Activated T-helper 1 cell treated with anti-CD3 and anti-CD28 coated beads, Interleukin-2, amount 50 U/mL, for 16 hours (primary cell): ENCODE results near the gene ABTB2.
A peak's percentile ranks its signal among the peaks of the same experiment; 100 is the strongest.

Source experiments
- DNase-seq, 2 donors: peaks; one replicate each; pipeline ENCODE4 v3.0.0-alpha.2; 2020; ENCODE audit warnings: low read depth in 1 of 2, low spot score in 1 of 2

The ABTB2 gene

DNA sequence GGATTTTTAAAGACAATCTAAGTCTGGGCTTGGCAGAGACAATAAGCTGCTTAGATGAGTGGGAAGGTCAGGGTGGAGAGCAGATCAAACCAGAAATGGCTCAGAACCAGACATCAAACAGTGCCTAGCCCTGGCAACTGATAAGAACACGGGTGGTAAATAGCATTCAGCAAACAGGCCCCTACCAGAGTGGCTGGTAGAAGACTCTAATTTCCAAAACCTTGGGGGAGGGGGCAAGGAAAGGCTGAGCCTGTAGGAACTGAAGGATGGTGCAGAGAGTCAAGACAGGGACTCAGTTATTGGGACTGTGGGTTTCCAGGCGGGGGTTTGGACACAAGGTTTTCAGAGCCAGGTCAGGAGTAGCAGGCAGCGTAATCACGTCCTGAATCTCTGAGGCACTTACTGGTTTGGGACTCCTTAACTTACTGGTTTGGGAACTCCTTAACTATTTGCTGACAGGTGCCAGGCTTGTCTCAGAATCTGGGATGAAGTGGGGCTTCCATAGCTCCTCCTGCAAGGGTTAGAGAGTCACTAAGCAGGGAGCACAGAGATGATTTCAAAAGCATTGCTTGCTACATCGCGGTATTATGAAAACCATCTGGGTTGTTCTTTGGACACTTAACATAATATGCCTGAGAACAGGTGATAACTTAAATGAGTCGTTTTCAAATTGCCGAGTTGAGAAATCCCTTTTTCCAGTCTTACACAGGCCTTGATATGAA is 5.7 kb upstream of the ABTB2 start:
- no peak for DNase-seq

DNA sequence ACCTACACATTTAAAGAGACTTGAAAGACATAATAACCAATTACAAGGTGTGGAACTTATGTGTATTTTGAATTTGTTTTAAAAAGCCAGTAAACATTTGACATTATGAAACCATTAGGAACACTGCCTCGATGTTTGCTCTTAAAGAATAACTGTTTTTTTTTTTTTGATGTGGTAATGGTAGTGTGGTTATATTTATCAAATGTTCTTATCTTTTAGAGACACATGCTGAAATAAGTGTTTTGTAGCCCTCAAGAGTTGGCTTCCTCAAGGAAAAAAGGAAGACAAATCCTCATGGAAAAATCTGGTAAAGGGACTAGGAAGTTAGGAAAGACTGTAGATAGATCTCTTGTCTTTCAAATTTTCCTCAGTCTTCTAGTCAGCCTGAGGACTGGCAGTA is 2.2 kb upstream of the ABTB2 start:
- no peak for DNase-seq

GRCh38 chr11:34359548-34359891 is 1.7 kb upstream of the ABTB2 start:
- DNase-seq: no peak

DNA sequence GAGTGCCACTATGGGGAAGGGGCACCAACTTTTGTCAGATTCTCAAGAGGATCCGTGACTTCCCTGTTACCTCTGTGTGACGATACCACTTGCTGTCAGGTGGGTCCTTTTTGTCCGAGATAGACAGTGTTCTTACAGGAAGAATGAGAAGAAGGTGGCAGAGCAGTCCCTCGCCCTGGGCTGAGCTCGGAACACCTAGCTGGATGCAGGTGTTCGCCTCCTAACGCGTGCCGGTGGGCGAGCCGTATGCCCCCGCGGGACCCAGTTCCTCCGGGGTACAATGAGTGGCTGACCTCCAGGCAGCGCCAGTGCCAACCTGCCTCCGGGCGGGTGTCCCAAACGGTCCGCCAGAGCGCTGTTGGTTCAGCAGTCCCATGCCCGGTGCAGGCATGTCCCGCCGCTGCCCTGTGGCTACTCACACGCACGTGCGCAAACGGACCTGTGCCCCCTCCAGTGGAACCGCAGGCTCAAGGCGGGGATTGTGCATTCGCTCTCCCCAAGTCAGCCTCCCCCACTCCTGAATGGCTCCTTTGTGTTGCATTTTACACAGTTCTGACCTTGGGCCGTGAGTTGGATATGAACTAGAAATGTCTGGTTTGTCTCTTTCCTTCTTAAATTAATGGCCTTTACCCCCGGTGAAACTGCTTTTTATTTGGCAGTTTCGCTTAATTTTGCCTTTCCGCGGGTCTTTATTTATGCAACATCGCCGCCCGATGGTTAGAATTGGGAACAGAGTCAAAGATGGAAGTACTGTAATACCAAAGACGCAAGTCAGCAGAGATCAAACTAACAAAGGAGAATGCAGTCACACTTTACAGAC is 1.1 kb upstream of the ABTB2 start:
- peak; percentile 45 to 49 for DNase-seq

GRCh38 chr11:34358258-34358727 is 483 bp upstream of the ABTB2 start:
- DNase-seq: no peak

GRCh38 chr11:34356913-34357700 is 703 bp downstream of the ABTB2 start:
- peak; percentile 8 to 26 for DNase-seq

- no peak for DNase-seq
Observed at GRCh38 chr11:34356576-34356912, 1.3 kb downstream of the ABTB2 start.

- DNase-seq: no peak
Observed at GRCh38 chr11:34356130-34356529, 1.7 kb downstream of the ABTB2 start.

DNA sequence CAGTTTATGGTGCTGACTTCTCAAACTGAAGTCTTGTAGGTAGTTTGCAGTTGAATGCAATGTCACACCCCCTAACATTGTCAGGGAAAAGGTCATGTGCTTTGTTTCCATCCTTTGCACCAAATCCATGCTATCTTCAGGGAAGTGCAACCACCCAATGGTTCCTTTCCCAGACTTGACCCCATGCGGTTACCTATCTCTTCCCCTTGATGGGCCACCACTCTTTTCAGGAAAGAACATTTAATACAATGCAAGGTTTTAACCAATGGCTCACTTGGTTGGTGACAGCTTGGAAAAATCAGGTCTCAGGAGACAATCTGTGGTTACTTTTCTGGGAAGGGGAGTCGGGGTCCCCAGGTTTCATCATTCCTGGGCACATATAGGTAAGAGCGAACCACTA is 2.1 kb downstream of the ABTB2 start:
- no peak for DNase-seq

GRCh38 chr11:34354782-34355181 is 3.0 kb downstream of the ABTB2 start:
- no peak for DNase-seq

DNA sequence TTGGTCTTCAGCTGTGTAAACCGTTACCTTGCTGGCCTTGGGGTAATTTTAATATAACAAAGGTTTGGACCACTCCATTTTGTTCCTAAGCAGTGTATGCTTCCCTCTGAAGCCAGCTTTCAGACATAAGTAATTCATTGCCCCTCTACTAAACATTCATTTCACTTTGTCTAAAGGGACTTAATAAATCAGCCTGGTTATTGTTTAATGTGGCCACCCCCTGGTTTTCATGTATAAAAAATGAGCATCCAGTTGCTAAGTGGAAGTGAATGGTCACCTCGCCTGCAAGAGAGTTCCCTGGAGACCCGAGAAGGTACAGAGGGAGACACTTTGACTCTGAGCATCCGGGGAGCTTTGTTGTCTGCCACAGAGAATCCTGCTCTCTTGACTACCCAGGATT is 3.9 kb downstream of the ABTB2 start:
- DNase-seq: no peak

- DNase-seq: no peak
Observed at GRCh38 chr11:34351687-34352469, 5.9 kb downstream of the ABTB2 start.

DNA sequence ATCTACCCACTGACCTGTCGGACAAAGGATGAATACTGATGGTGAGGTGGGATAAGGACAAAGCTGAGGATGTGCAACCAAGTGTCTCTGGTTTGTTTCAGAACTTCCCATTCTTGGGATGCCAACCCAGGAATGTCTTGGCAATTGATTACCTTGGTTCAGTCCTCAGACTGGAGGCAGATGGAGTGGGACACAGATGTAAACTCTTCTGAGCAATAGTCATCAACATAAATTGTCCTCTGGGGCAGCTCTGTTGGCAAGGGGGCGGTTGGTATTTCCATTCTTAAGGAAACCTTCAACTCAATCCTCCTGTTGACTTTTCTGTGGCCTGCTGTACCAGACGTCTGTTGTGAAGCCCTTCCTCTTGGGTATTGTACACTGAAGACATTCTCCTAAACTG is 6.8 kb downstream of the ABTB2 start:
- no peak for DNase-seq

DNA sequence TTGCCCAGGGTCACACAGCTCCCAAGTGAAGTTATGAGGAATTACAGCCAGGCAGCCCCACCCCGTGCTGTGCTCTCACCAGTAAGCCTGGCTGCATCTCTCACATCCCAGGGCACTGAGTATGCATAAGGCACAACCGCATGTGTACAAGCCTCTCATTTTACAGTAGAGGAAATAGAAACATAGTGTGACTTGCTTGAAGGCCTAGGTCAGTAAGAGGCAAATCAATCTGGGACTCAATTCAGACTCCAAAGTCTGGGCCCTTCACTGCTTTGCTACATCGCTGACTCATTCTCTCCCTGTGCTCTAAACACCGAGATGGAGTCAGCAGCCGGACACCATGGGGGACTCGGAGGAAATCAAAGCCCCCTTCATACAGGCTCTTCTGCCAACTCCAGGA is 7.9 kb downstream of the ABTB2 start:
- no peak for DNase-seq

DNA sequence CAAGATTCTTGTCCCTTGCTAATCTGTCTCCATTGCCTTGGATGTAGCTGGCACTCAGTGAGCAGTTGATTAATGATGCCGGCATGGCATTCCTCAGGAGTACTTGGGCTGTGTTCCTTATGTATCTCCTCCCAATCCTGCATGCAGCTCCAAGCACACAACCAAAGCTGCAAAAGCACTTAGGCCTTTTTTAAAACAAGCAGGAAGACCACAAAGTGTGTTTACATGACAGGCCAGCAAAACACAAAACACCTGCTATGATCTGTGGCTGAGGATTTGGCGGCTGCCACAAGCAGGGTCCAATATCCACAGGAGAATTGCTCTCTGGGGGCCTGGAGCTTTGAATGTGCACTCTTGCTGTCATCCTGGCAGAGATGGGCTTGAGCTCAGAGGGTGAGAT is 8.9 kb downstream of the ABTB2 start:
- no peak for DNase-seq

DNA sequence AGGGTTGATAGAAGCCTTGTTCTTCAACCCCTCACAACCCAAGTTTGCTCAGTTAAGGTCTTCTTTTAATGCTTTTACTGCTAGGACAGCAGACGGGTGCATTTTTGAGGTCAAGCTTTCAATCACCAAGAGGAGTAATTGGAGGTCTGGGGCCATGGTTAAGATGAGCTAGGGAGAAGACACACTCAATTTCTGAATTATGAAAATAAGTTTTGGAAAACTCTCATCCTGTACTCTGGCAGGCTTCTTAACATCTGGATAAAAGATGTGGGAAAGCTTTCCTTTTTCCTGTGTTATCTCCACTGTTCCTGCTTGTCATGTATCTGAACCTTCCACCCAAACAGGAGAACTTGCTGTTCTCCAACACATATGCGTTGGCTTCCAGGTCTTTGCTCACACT is 9.7 kb downstream of the ABTB2 start:
- no peak for DNase-seq

- no peak for DNase-seq
Observed at GRCh38 chr11:34346551-34346950, 11.3 kb downstream of the ABTB2 start.

DNA sequence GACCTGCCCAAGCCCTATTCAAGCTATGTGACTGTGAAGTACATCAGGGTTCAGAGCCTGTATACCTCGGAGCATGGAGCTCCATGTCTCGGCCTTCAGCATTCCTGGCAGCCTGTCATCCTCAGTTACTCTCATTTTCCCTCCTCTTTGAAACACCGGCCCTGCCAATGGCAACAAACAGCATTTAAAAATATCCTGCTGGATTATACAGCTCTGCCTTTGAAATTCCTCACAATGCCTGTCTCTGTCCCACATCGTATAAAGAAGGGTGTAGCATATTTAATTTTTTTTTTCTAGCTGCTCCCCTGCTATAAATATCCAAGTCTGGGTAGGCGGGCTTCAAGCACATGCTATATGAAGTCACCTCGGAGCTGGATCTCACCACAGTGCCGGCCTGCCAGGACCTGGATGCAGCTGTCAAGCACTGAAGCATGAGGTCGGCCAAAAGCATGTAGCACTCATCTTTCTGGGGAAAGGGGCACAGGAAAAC is 11.8 kb downstream of the ABTB2 start:
- DNase-seq: no peak

DNA sequence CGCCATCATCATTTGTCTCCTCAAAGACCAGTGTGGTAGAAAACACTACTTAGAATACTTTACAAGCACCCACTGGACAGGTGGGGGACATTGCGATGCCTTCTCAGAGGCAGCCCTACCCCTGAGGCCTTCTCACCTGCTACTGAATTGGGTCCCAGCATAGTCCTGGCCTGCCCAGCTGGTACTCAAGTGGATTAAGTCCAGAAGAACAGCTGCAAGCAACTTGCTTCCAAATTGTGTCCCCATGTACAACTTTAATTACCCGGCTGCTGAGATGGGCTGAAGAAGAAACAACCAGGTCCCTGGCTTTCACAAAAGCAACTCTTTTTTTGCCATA is 12.3 kb downstream of the ABTB2 start:
- DNase-seq: no peak

DNA sequence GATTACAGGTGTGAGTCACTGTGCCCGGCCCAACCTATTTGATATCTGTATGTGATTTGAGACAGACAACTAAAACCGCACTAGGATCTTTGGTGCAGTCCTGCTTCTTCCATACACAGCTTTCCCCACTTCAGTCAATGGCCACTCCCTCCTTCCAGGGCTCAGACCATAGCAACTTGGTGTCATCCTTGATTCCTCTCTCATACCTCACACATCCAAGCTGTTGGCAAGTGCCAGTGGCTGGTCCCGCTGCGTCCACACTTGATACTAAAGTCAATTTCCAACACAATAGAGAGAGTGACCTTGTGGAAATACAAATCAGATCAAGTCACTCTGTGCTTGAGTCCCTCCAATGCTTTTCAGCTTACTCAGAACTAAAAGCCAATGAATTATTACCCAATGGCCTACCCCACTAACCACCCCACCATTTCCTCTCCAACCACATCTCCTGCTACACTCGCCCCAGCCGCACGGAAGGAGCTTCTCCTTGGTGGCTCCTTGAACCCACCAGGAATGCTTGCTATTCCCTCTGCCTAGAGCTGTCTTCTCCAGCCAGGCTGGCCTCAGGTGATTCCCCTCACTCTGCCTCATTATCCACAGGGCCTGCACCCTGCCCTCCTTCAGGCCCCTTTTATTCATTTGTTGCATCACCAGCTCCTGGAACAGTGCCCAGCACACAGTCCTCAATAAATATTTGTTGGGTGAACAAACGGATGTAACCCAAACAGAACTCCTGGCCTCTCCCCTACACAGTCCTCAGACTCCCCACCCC is 12.9 kb downstream of the ABTB2 start:
- no peak for DNase-seq

GRCh38 chr11:34344410-34344767 is 13.4 kb downstream of the ABTB2 start:
- no peak for DNase-seq
